H1 (cell line): ENCODE data around the gene LAMB1.

Experiments used
- EP300 ChIP-seq, 2 experiments: IDR thresholded peaks; 1 replicate in 1 of 2; 2 replicates in 1 of 2; pipeline ENCODE4 v1.6.1; 2011 to 2012; ENCODE audit warnings: low read depth in 2 of 2, low read length in 2 of 2, mild to moderate bottlenecking in 2 of 2, borderline replicate concordance in 1 of 2, inconsistent platforms in 1 of 2, moderate library complexity in 1 of 2
- GABPA ChIP-seq: IDR thresholded peaks from 2 replicates; pipeline ENCODE4 v1.6.1; 2011; ENCODE audit warnings: mild to moderate bottlenecking, low read length, moderate library complexity, borderline replicate concordance; ENCODE audit not compliant: insufficient read depth
- PHF8 ChIP-seq: fragments of 200-600 bp; sonication (generic); conservative IDR thresholded peaks from 2 replicates; pipeline ENCODE4 v1.7.1; 2012; ENCODE audit warnings: low read depth, mild to moderate bottlenecking, inconsistent platforms, low read length, moderate library complexity
- RAD21 ChIP-seq, 2 experiments: IDR thresholded peaks in 1 of 2; conservative IDR thresholded peaks in 1 of 2; 2 replicates each; pipeline ENCODE4 v1.6.1; 2011; ENCODE audit warnings: low read depth in 2 of 2, low read length in 2 of 2, improper control_type of control experiment in 1 of 2, inconsistent platforms in 1 of 2, mild to moderate bottlenecking in 1 of 2, moderate library complexity in 1 of 2

- TF ChIP-seq GABPA (no peak), EP300 (IDR thresholded peaks at IDR 0.05; ENCODE audit: borderline replicate concordance in 1 of 2, low read depth in 2 of 2, low read length in 2 of 2) (no peak), RAD21 (IDR thresholded peaks at IDR 0.05 in 1 of 2, conservative IDR thresholded peaks at IDR 0.05 in 1 of 2; ENCODE audit: low read depth in 2 of 2, low read length in 2 of 2) (no peak), PHF8 (no peak)
Measured at GRCh38 chr7:108048422-108048821, 45.5 kb upstream of the LAMB1 start.
